DOHH2 (cell line): ENCODE measurements around the gene ANAPC7.
"Not testable (repeated sequence)": the region's sequence is repeated elsewhere in the genome, so short reads cannot be mapped to it uniquely, and the experiment has no call there.

Source experiments
- H3F3A ChIP-seq: fragments of 200-600 bp; sonication (generic), shearing (Covaris generic); 2 replicates; pipeline ENCODE4 v1.6.0; 2016; ENCODE audit warnings: antibody characterized with exemption, mild to moderate bottlenecking; ENCODE audit not compliant: control insufficient read depth, insufficient read depth
- H3K27ac ChIP-seq: fragments of 200-600 bp; sonication (generic); 2 replicates; pipeline ENCODE4 v1.5.1; 2014; ENCODE audit warnings: low read depth, mild to moderate bottlenecking, low read length, moderate library complexity
- H3K27me3 ChIP-seq: fragments of 200-600 bp; sonication (generic); 2 replicates; pipeline ENCODE4 v1.6.1; 2014; ENCODE audit warnings: mild to moderate bottlenecking, low read length, mixed read lengths; ENCODE audit not compliant: control insufficient read depth
- H3K36me3 ChIP-seq: fragments of 200-600 bp; sonication (generic); 2 replicates; pipeline ENCODE4 v1.6.1; 2014; ENCODE audit warnings: mild to moderate bottlenecking, low read length, moderate library complexity, mixed read lengths; ENCODE audit not compliant: control insufficient read depth
- H3K4me1 ChIP-seq: fragments of 200-600 bp; sonication (generic); 2 replicates; pipeline ENCODE4 v1.6.1; 2014; ENCODE audit warnings: mild to moderate bottlenecking, low read length, mixed read lengths; ENCODE audit not compliant: control insufficient read depth
- H3K4me2 ChIP-seq: fragments of 200-600 bp; sonication (generic); 2 replicates; pipeline ENCODE4 v1.6.0; 2014; ENCODE audit warnings: mild to moderate bottlenecking, low read length, moderate library complexity
- H3K4me3 ChIP-seq: fragments of 200-600 bp; sonication (generic); 2 replicates; pipeline ENCODE4 v1.5.1; 2014; ENCODE audit warnings: mild to moderate bottlenecking, low read length, mixed read lengths
- H3K79me2 ChIP-seq: fragments of 200-600 bp; sonication (generic); 2 replicates; pipeline ENCODE4 v1.6.1; 2014; ENCODE audit warnings: mild to moderate bottlenecking, low read length, mixed read lengths; ENCODE audit not compliant: control insufficient read depth
- H3K9me2 ChIP-seq: fragments of 200-600 bp; sonication (generic); replicated peaks from 2 replicates; pipeline ENCODE4 v1.6.1; 2014; ENCODE audit warnings: mild to moderate bottlenecking, low read length, mixed read lengths; ENCODE audit not compliant: control insufficient read depth
- H3K9me3 ChIP-seq: fragments of 200-600 bp; sonication (generic); 2 replicates; pipeline ENCODE4 v1.6.1; 2014; ENCODE audit warnings: antibody characterized with exemption, low read length, mixed read lengths; ENCODE audit not compliant: control insufficient read depth, insufficient read depth
- H4K20me1 ChIP-seq: fragments of 200-600 bp; sonication (generic); 2 replicates; pipeline ENCODE4 v1.6.0; 2014; ENCODE audit warnings: low read depth, mild to moderate bottlenecking, antibody characterized with exemption, low read length, moderate library complexity; ENCODE audit not compliant: control insufficient read depth, insufficient read depth
- CTCF ChIP-seq: fragments of 200-600 bp; sonication (generic); IDR thresholded peaks from one replicate; pipeline ENCODE4 v1.5.1; 2014; ENCODE audit warnings: antibody characterized with exemption, mild to moderate bottlenecking, low read depth, low read length; ENCODE audit not compliant: poor library complexity, severe bottlenecking
- EZH2phosphoT487 ChIP-seq: fragments of 200-600 bp; sonication (generic); IDR thresholded peaks from 2 replicates; pipeline ENCODE4 v1.6.1; 2017; ENCODE audit warnings: borderline replicate concordance, mild to moderate bottlenecking, antibody characterized with exemption, low read length, moderate library complexity, mixed read lengths

ANAPC7 gene

DNA sequence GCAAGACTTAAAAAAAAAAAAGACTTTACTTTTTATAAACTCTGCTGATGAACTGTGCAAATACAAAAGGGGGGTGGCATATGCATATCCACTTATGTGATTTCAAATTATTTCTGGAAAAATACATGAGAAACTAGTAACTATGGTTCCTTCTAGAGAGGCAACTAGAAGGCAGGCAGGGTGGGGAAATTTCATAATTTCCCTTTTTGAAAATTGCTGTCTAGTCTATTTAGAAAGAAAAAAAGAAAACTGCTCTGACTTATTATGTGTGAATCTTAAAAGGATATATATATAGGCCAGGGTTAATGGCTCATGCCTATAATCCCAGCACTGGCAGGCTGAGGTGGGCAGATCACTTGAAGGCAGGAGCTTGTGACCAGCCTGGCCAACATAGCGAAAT lies 42.3 kb downstream of the ANAPC7 start:
- no peaks in the 10 kb centered on the region for H3K4me1 ChIP-seq
- TF ChIP-seq EZH2phosphoT487 (no peak), CTCF (no peak)
- no peaks in the 10 kb centered on the region for H3K27me3 ChIP-seq
- H3K4me2 ChIP-seq, result no peak overlapping the region
- no peaks in the 10 kb centered on the region for H4K20me1 ChIP-seq
- no peaks in the 10 kb centered on the region for H3K36me3 ChIP-seq
- no peaks in the 10 kb centered on the region for H3K79me2 ChIP-seq
- H3K4me3 ChIP-seq, result no peak overlapping the region
- no peak overlapping the region for H3K27ac ChIP-seq
- H3F3A ChIP-seq, result no peaks in the 10 kb centered on the region
- no peaks in the 10 kb centered on the region for H3K9me3 ChIP-seq
- H3K9me2 ChIP-seq, result no peaks in the 10 kb centered on the region

DNA sequence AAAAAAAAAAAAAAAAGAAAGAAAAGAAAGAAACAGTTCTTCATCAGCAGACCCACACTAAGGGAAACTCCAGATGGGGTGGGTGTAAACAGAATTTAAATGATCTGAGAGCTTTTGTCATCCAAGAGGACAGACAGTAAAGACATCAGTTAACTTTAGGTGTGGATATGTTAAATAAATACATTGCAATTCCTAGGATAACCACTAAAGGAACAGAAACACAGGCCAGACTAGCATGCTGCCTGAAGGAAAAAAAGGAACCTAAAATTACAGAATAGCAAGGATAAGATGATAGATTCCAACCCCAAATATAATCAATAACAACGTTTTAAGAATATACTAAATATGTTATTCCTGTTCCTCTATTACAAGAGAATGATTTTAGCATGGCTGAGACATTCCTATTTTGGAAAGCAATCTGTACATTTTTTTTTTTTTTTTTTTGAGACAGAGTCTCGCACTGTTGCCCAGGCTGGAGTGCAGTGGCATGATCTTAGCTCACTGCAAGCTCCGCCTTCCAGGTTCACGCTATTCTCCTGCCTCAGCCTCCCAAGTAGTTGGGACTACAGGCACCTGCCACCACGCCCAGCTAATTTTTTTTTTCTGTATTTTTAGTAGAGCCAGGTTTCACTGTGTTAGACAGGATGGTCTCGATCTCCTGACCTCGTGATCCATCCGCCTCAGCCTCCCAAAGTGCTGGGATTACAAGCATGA lies 45.0 kb downstream of the ANAPC7 start:
- H3K79me2 ChIP-seq, H3K4me3 ChIP-seq, H3K9me3 ChIP-seq, H3K27ac ChIP-seq, H3K4me2 ChIP-seq, H3F3A ChIP-seq, H4K20me1 ChIP-seq, H3K36me3 ChIP-seq, H3K27me3 ChIP-seq, H3K4me1 ChIP-seq, H3K9me2 ChIP-seq: not testable (repeated sequence)
- TF ChIP-seq CTCF, result peak; percentile 13

DNA sequence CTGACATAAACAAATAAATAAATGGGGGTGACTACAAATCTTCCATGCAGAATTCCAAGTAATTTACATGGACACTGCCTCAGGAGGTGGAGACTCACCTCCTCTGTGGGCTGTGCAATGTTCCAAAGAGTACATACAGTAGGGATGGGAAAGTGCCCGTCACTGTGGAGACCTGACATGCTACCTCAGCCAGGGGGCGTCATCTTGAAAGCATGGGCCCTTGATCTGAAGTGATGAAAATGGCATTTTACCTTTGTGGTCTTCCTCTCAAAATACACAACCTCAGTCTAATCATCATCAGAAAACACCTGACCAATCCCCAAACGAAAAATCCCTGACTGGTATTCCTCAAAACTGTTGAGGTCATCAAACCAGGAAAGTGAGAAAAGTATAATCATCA lies 48.4 kb downstream of the ANAPC7 start:
- H3K4me2 ChIP-seq, result no peak overlapping the region
- no peaks in the 10 kb centered on the region for H3K27me3 ChIP-seq

More for the DNA sequence above, 48.4 kb downstream of the ANAPC7 start:
- Histone ChIP-seq H3K79me2 (no peaks in the 10 kb centered on the region), H3K36me3 (peaks cover 5% of the 10 kb centered on the region; the same call in 1 of the 2 replicates), H3K9me2 (no peaks in the 10 kb centered on the region), H3K4me3 (no peak overlapping the region), H3F3A (peaks cover 25% of the 10 kb centered on the region), H3K9me3 (no peaks in the 10 kb centered on the region), H3K4me1 (peaks cover 5% of the 10 kb centered on the region), H4K20me1 (0 out of 2 replicates have a peak, but pooled peaks cover 6% of the 10 kb centered on the region), H3K27ac (no peak overlapping the region)
- TF ChIP-seq CTCF, result peak; percentile 79
- no peak for TF ChIP-seq EZH2phosphoT487
